Smooth muscle cell (in vitro differentiated cells): ENCODE data around the gene GABRA4. TPM values are rescaled to one million over a fixed set of nuclear protein-coding genes. Genes with fewer than 3 reads are reported as not detected.

Experiments used
- DNase-seq: peaks from one replicate; lab custom pipeline; 2025; ENCODE audit not compliant: unreplicated experiment; lab: John Stamatoyannopoulos, UW
- H2AFZ ChIP-seq: fragments of 200-600 bp; sonication (generic); 2 replicates; pipeline ENCODE4 v1.6.0; 2016; ENCODE audit warnings: antibody characterized with exemption, low read depth, mild to moderate bottlenecking
- H3F3A ChIP-seq: fragments of 200-600 bp; sonication (generic); 2 replicates; pipeline ENCODE4 v1.6.0; 2017; ENCODE audit warnings: antibody characterized with exemption, low read depth
- H3K27ac ChIP-seq: fragments of 200-600 bp; sonication (generic); 2 replicates; pipeline ENCODE4 v1.5.1; 2016; ENCODE audit warnings: low read depth, mild to moderate bottlenecking
- H3K27me3 ChIP-seq: fragments of 200-600 bp; sonication (generic); 2 replicates; pipeline ENCODE4 v1.6.1; 2016; ENCODE audit warnings: low read depth, mild to moderate bottlenecking
- H3K36me3 ChIP-seq: fragments of 200-600 bp; sonication (generic); 2 replicates; pipeline ENCODE4 v1.5.1; 2016; ENCODE audit warnings: low read depth
- H3K4me1 ChIP-seq: fragments of 200-600 bp; sonication (generic); 2 replicates; pipeline ENCODE4 v1.5.1; 2016; ENCODE audit warnings: low read depth
- H3K4me2 ChIP-seq: fragments of 200-600 bp; sonication (generic); 2 replicates; pipeline ENCODE4 v1.6.0; 2016; ENCODE audit warnings: mild to moderate bottlenecking
- H3K4me3 ChIP-seq: fragments of 200-600 bp; sonication (generic); 2 replicates; pipeline ENCODE4 v1.5.1; 2016; ENCODE audit warnings: mild to moderate bottlenecking
- H3K79me2 ChIP-seq: fragments of 200-600 bp; sonication (generic); 2 replicates; pipeline ENCODE4 v1.6.0; 2016; ENCODE audit warnings: low read depth, mild to moderate bottlenecking
- H3K9ac ChIP-seq: fragments of 200-600 bp; sonication (generic); 2 replicates; pipeline ENCODE4 v1.6.0; 2016; ENCODE audit warnings: low read depth
- H3K9me3 ChIP-seq: fragments of 200-600 bp; sonication (generic); replicated peaks from 2 replicates; pipeline ENCODE4 v1.5.1; 2016; ENCODE audit warnings: low read depth
- H4K20me1 ChIP-seq: fragments of 200-600 bp; sonication (generic); 2 replicates; pipeline ENCODE4 v1.6.0; 2016; ENCODE audit warnings: low read depth
- WGBS: methylation state at CpG from one replicate; pipeline ENCODE4 v1.1.7; 2016; ENCODE audit warnings: low lambda C conversion rate; 5-methylcytosine and 5-hydroxymethylcytosine counted together
- polyA plus RNA-seq: library from polyadenylated mRNA; unstranded; fragments of >200 nt; fragmentation: Nextera tagmentation; extraction: Ambion mirVana; gene quantifications from 2 replicates; pipeline ENCODE4 v1.2.1, GENCODE V29; 2016
- total RNA-seq: library from RNA; depleted of rRNA; stranded (reverse); fragments of >200 nt; gene quantifications from 2 replicates; pipeline ENCODE4 v1.2.3, GENCODE V29; 2014
- TF ChIP-seq, protein P1 (sequence below): fragments of 200-600 bp; sonication (generic); IDR thresholded peaks from 2 replicates; pipeline ENCODE4 v1.5.1; 2017; ENCODE audit warnings: borderline replicate concordance, mild to moderate bottlenecking, antibody characterized with exemption; ENCODE audit not compliant: insufficient read depth, poor library complexity, severe bottlenecking

Gene GABRA4
- total and polyA plus RNA-seq, 2 experiments from 2014 or later, result not detected

DNA sequence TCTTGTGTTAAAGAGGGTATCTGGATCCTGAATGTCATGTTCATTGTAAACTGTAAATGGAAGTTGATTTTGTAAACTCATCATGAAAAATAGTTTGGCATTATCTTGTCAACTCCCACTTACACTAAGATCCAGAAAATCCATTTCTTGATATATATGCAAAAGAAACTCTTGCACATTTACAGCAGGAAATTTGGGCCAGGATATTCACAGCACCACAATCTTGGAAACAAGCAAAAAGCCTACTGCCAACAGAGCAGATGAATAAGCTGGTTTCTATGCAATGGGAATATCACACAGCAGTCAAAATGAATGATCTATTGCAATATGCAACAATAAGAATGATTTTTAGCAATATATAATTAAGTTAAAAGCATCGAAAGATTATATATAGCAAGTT lies 8.6 kb downstream of the GABRA4 start:
- Histone ChIP-seq H2AFZ (no peak overlapping the region), H3K4me3 (no peak overlapping the region), H3K36me3 (no peaks in the 10 kb centered on the region), H3F3A (no peaks in the 10 kb centered on the region), H3K4me1 (no peaks in the 10 kb centered on the region), H3K27ac (no peak overlapping the region), H3K79me2 (no peaks in the 10 kb centered on the region), H3K4me2 (no peak overlapping the region), H3K9ac (no peak overlapping the region), H4K20me1 (no peaks in the 10 kb centered on the region), H3K9me3 (no peaks in the 10 kb centered on the region), H3K27me3 (peaks cover 28% of the 10 kb centered on the region)
- DNase-seq, result no peak
- 75% methylated on average over 1 of the region's 1 CpG for WGBS
- TF ChIP-seq, protein P1, sequence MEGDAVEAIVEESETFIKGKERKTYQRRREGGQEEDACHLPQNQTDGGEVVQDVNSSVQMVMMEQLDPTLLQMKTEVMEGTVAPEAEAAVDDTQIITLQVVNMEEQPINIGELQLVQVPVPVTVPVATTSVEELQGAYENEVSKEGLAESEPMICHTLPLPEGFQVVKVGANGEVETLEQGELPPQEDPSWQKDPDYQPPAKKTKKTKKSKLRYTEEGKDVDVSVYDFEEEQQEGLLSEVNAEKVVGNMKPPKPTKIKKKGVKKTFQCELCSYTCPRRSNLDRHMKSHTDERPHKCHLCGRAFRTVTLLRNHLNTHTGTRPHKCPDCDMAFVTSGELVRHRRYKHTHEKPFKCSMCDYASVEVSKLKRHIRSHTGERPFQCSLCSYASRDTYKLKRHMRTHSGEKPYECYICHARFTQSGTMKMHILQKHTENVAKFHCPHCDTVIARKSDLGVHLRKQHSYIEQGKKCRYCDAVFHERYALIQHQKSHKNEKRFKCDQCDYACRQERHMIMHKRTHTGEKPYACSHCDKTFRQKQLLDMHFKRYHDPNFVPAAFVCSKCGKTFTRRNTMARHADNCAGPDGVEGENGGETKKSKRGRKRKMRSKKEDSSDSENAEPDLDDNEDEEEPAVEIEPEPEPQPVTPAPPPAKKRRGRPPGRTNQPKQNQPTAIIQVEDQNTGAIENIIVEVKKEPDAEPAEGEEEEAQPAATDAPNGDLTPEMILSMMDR, result no peak

DNA sequence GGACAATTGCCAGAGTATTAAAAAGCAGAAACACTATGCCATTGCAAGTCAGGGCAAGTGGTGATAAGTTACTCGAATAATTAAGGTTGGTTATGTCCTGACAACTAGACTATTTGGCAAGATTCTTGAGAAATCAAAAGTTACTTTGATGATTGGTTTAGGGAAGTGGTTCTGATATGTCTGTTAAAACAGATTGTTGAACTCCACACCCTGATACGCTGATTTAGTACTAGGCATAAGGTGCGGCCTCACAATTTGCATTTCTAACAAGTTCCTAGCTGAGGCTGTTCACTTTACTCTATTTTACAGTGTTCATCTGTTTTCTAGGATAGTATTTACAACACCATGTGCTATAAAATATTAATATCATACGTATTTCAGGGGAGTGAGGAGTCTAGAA lies 12.5 kb downstream of the GABRA4 start:
- 91% methylated on average over 4 of the region's 4 CpGs for WGBS
- Histone ChIP-seq H3K4me3 (no peak overlapping the region), H3F3A (no peaks in the 10 kb centered on the region), H3K9me3 (no peaks in the 10 kb centered on the region), H3K4me2 (no peak overlapping the region), H3K79me2 (no peaks in the 10 kb centered on the region), H3K4me1 (no peaks in the 10 kb centered on the region), H4K20me1 (no peaks in the 10 kb centered on the region), H3K36me3 (no peaks in the 10 kb centered on the region), H3K27ac (no peak overlapping the region), H2AFZ (no peak overlapping the region), H3K27me3 (no peaks in the 10 kb centered on the region), H3K9ac (no peak overlapping the region)
- TF ChIP-seq, protein P1, result no peak
- no peak for DNase-seq

DNA sequence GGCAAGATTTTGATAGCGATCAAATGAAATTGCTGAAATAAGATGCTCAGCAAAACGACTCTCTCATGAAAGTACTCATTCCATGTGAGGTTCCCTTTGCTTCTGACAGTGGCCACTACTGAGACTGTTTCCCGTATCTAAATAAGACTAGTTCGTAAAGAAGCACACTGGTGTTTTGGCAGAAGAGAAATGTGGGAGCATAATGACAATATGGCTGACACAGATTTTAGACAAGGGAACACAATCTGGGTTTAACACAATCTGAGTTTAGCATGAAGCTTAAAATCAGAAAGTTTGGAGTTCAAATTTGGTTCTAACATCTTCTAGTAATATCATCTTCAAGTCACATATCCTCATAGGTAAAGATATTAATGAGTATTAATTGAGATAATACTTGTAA lies 13.7 kb downstream of the GABRA4 start:
- H3K36me3 ChIP-seq, result no peaks in the 10 kb centered on the region
- no peak for DNase-seq
- no peaks in the 10 kb centered on the region for H3F3A ChIP-seq
- no peaks in the 10 kb centered on the region for H3K9me3 ChIP-seq
- WGBS, result 91% methylated on average over 4 of the region's 4 CpGs
- no peak overlapping the region for H3K4me2 ChIP-seq
- H4K20me1 ChIP-seq, result no peaks in the 10 kb centered on the region
- H3K79me2 ChIP-seq, result no peaks in the 10 kb centered on the region
- H3K27ac ChIP-seq, result no peak overlapping the region
- no peak overlapping the region for H3K9ac ChIP-seq
- H3K4me3 ChIP-seq, result no peak overlapping the region
- peaks cover 5% of the 10 kb centered on the region for H3K27me3 ChIP-seq
- H2AFZ ChIP-seq, result no peak overlapping the region
- TF ChIP-seq, protein P1, result no peak
- no peaks in the 10 kb centered on the region for H3K4me1 ChIP-seq

DNA sequence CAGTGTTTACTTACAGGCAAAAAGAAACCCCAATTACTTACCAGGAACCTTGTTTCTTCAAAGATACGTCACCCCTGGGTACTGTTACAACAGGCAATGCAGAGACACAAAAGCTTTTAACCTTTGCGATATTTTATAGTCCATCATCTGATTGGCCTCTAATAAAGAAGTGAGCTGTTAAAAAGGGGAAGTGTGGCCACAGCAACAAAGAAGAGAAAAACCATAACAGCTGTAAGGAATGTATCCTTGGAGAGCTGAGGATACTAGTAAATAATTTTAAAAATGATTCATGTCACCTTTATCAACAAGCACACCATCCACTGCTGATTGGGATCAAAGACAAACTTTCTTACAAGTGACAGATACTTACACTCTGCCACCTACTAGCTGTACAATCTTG lies 14.1 kb downstream of the GABRA4 start:
- TF ChIP-seq, protein P1, result no peak
- H4K20me1 ChIP-seq, result no peaks in the 10 kb centered on the region
- no peak for DNase-seq
- no peaks in the 10 kb centered on the region for H3F3A ChIP-seq
- H3K36me3 ChIP-seq, result no peaks in the 10 kb centered on the region
- WGBS, result 88% methylated on average over 2 of the region's 2 CpGs
- H3K9me3 ChIP-seq, result no peaks in the 10 kb centered on the region
- no peaks in the 10 kb centered on the region for H3K4me1 ChIP-seq
- no peak overlapping the region for H3K27ac ChIP-seq
- peaks cover 10% of the 10 kb centered on the region for H3K27me3 ChIP-seq
- no peak overlapping the region for H3K4me2 ChIP-seq
- H3K4me3 ChIP-seq, result no peak overlapping the region
- no peaks in the 10 kb centered on the region for H3K79me2 ChIP-seq
- no peak overlapping the region for H3K9ac ChIP-seq
- no peak overlapping the region for H2AFZ ChIP-seq
